Mesenteric fat pad (tissue), 1 donor: Measurements from ENCODE around the gene MSRB2. TPM values are rescaled to one million over a fixed set of nuclear protein-coding genes. Genes with fewer than 3 reads are reported as not detected.

Experiments
- DNase-seq: peaks from one replicate; pipeline ENCODE4 v3.0.0-alpha.2; 2020; ENCODE audit warnings: low spot score
- total RNA-seq: library from RNA; stranded (reverse); fragmentation: NEBNext Ultra II Directional; extraction: Animal tissue kit (Norgen Biotek cat#: 25700); gene quantifications from one replicate; pipeline ENCODE4 v1.2.1, GENCODE V29; 2021
- donor health status: DM: yes; HTN: yes; CAD: no.

The MSRB2 gene
- total RNA-seq, 1 donor from 2014 or later: 39.1 TPM

- no peak for DNase-seq
Observed at GRCh38 chr10:23110722-23111516, 15.5 kb downstream of the MSRB2 start.

- DNase-seq: no peak
Observed at GRCh38 chr10:23111517-23112286, 16.3 kb downstream of the MSRB2 start.

GRCh38 chr10:23114228-23114850 is 19.0 kb downstream of the MSRB2 start:
- DNase-seq: no peak

- no peak for DNase-seq
Observed at GRCh38 chr10:23116486-23117205, 21.3 kb downstream of the MSRB2 start.

- DNase-seq: no peak
Observed at GRCh38 chr10:23120001-23120934, 24.9 kb downstream of the MSRB2 start.

- no peak for DNase-seq
Observed at GRCh38 chr10:23121135-23121534, 25.8 kb downstream of the MSRB2 start.

- DNase-seq: no peak
Observed at GRCh38 chr10:23136462-23136861, 41.1 kb downstream of the MSRB2 start.

- no peak for DNase-seq
Observed at GRCh38 chr10:23139677-23140076, 44.3 kb downstream of the MSRB2 start.

GRCh38 chr10:23141995-23142394 is 46.6 kb downstream of the MSRB2 start:
- no peak for DNase-seq

GRCh38 chr10:23146258-23146657 is 50.9 kb downstream of the MSRB2 start:
- no peak for DNase-seq

GRCh38 chr10:23147035-23147434 is 51.7 kb downstream of the MSRB2 start:
- no peak for DNase-seq

- no peak for DNase-seq
Observed at GRCh38 chr10:23148214-23148613, 52.8 kb downstream of the MSRB2 start.

- no peak for DNase-seq
Observed at GRCh38 chr10:23150091-23150490, 54.7 kb downstream of the MSRB2 start.

GRCh38 chr10:23150610-23151009 is 55.2 kb downstream of the MSRB2 start:
- DNase-seq: no peak

- DNase-seq: no peak
Observed at GRCh38 chr10:23151071-23151470, 55.7 kb downstream of the MSRB2 start.

- no peak for DNase-seq
Observed at GRCh38 chr10:23155169-23155568, 59.8 kb downstream of the MSRB2 start.

GRCh38 chr10:23156447-23157150 is 61.2 kb downstream of the MSRB2 start:
- no peak for DNase-seq

- DNase-seq: no peak
Observed at GRCh38 chr10:23157239-23157681, 61.9 kb downstream of the MSRB2 start.

GRCh38 chr10:23157691-23158369 is 62.5 kb downstream of the MSRB2 start:
- DNase-seq: no peak
